Stomach (tissue), 9 donors: ENCODE results near the gene KPNA4. TPM values are rescaled to one million over a fixed set of nuclear protein-coding genes. Genes with fewer than 3 reads are reported as not detected.

Experiments used
- DNase-seq, 2 donors: peaks; one replicate each; pipeline versions ENCODE4 v3.0.0 to v3.0.0-alpha.2; 2013 to 2019
- H3K27ac ChIP-seq, 5 donors: fragments of 200-600 bp in 4 of 5; sonication (generic) in 4 of 5; one replicate each; pipeline ENCODE4 v1.5.1; 2013 to 2019; ENCODE audit warnings: mild to moderate bottlenecking in 1 of 5, moderate library complexity in 1 of 5
- H3K27me3 ChIP-seq, 3 donors: fragments of 200-600 bp; sonication (generic); one replicate each; pipeline ENCODE4 v1.5.1; 2017 to 2019; ENCODE audit warnings: mixed run types in 1 of 3
- H3K36me3 ChIP-seq, 4 donors: fragments of 200-600 bp; sonication (generic); 1 replicate in 3 of 4; 2 replicates in 1 of 4; pipeline ENCODE4 v1.5.1; 2016 to 2019
- H3K4me1 ChIP-seq, 4 donors: fragments of 200-600 bp; sonication (generic); one replicate each; pipeline ENCODE4 v1.5.1; 2016 to 2019
- H3K4me3 ChIP-seq, 4 donors: fragments of 200-600 bp; sonication (generic) in 3 of 4; one replicate each; pipeline ENCODE4 v1.5.1; 2016 to 2019; ENCODE audit warnings: mild to moderate bottlenecking in 1 of 4
- H3K9me3 ChIP-seq, 4 donors: fragments of 200-600 bp; sonication (generic); one replicate each; pipeline ENCODE4 v1.5.1; 2016 to 2019
- EP300 ChIP-seq: sonication (generic); formaldehyde crosslinking; IDR thresholded peaks from one replicate; pipeline ENCODE4 v1.6.1; 2017; ENCODE audit warnings: antibody characterized with exemption
- POLR2A ChIP-seq, 4 donors: fragments of 450-650 bp; IDR thresholded peaks; one replicate each; pipeline ENCODE4 v1.6.1; 2016; ENCODE audit warnings: antibody characterized with exemption in 4 of 4, control low read depth in 2 of 4, mild to moderate bottlenecking in 1 of 4, moderate library complexity in 1 of 4
- POLR2AphosphoS5 ChIP-seq, 3 donors: sonication (generic); formaldehyde crosslinking; IDR thresholded peaks; one replicate each; pipeline ENCODE4 v1.6.1; 2016; ENCODE audit warnings: antibody characterized with exemption in 3 of 3
- WGBS, 5 donors: extraction: QIAGEN DNeasy Blood & Tissue Kit in 3 of 5; methylation state at CpG; one replicate each; pipeline versions ENCODE4 v1.1.5 to v1.1.7; 2013 to 2018; 5-methylcytosine and 5-hydroxymethylcytosine counted together
- intact Hi-C: fragments of 100-400 bp; cut with DNase I; formaldehyde crosslinking; loops from one replicate; pipeline ENCODE4 v1.15.1; 2023; ENCODE audit warnings: low total_unique reads
- polyA plus RNA-seq, 3 donors: library from polyadenylated mRNA; stranded (reverse); fragments of 200-250 nt; gene quantifications; one replicate each; pipeline ENCODE4 v1.2.3, GENCODE V29; 2013
- total RNA-seq, 5 donors: library from RNA; depleted of rRNA; stranded (reverse); fragments of >200 nt; gene quantifications; one replicate each; pipeline versions ENCODE4 v1.1.0 to v1.2.3, GENCODE V29; 2014 to 2016
- TF ChIP-seq, protein P1 (sequence below), 7 experiments: fragments of 450-650 bp in 4 of 7; fragments of 200-600 bp in 3 of 7; sonication (generic) in 3 of 7; IDR thresholded peaks; one replicate each; pipeline ENCODE4 v1.5.1; 2016 to 2019; ENCODE audit warnings: antibody characterized with exemption in 7 of 7, control low read depth in 2 of 7, mild to moderate bottlenecking in 1 of 7
- donor health status: healthy with polysubstance abuse.
- donor health status: Bipolar disorder and iron deficiency.
- donor health status: healthy.

The KPNA4 gene
- total and polyA plus RNA-seq, 8 donors: 3.8 to 41.7 (median 16.1) TPM

DNA sequence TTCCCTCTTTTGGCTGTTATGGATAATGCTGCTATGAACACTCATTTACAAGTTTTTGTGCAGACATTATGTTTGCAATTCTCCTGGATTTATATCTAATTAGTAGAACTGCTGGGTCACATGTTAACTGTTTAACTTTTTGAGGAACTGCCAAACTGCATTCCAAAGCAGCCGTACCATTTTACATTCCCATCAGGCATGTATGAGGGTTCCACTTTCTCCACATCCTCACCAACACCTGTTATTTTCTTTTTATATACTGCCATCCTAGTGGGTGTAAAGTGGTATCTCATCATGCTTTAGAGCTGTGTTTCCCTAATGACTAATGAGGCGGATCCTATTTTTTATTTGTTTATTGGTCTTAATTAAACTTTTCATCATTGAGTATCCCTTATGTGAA lies 9.2 kb downstream of the KPNA4 start:
- no peaks in the 10 kb centered on the region for H3K36me3 ChIP-seq
- intact Hi-C loops: no loop called here
- 61 to 76% (median 67%) methylated on average over 2 of the region's 2 CpGs for WGBS, 5 donors
- H3K9me3 ChIP-seq: no peaks in the 10 kb centered on the region
- no peak for DNase-seq
- H3K27ac ChIP-seq: no peak overlapping the region
- H3K27me3 ChIP-seq: no peaks in the 10 kb centered on the region
- TF ChIP-seq EP300 (no peak), POLR2AphosphoS5 (IDR thresholded peaks at IDR 0.05) (no peak), POLR2A (IDR thresholded peaks at IDR 0.05) (no peak)
- TF ChIP-seq, protein P1, sequence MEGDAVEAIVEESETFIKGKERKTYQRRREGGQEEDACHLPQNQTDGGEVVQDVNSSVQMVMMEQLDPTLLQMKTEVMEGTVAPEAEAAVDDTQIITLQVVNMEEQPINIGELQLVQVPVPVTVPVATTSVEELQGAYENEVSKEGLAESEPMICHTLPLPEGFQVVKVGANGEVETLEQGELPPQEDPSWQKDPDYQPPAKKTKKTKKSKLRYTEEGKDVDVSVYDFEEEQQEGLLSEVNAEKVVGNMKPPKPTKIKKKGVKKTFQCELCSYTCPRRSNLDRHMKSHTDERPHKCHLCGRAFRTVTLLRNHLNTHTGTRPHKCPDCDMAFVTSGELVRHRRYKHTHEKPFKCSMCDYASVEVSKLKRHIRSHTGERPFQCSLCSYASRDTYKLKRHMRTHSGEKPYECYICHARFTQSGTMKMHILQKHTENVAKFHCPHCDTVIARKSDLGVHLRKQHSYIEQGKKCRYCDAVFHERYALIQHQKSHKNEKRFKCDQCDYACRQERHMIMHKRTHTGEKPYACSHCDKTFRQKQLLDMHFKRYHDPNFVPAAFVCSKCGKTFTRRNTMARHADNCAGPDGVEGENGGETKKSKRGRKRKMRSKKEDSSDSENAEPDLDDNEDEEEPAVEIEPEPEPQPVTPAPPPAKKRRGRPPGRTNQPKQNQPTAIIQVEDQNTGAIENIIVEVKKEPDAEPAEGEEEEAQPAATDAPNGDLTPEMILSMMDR (IDR thresholded peaks at IDR 0.05): no peak
- H3K4me1 ChIP-seq: peaks cover 14 to 80% (median 43%) of the 10 kb centered on the region in 4 donors
- no peak overlapping the region for H3K4me3 ChIP-seq

DNA sequence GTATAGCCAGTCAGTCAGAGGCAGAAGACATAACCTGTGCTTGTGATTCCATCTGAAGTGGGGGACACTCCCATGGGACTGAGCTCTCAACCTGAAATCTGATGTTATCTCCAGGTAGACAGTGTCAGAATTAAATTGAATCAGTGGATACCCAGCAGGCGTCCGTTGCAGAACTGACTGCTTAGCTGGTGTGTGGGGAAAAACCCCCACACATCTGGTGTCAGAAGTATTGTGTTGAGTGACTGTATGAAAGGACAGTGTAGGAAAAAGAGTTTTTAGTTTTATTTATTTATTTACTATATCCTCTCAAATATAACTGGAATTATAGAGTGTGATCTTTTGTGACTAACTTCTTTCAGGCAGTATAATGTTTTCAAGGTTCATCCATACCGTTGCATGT lies 10.4 kb downstream of the KPNA4 start:
- Histone ChIP-seq H3K36me3 (no peaks in the 10 kb centered on the region), H3K27me3 (no peaks in the 10 kb centered on the region), H3K9me3 (no peaks in the 10 kb centered on the region), H3K4me1 (peaks cover 12 to 68% (median 35%) of the 10 kb centered on the region in 4 donors), H3K27ac (no peak overlapping the region), H3K4me3 (no peak overlapping the region)
- intact Hi-C loops: no loop called here
- 88 to 97% (median 92%) methylated on average over 3 of the region's 3 CpGs for WGBS, 5 donors
- no peak for DNase-seq
- TF ChIP-seq POLR2A (IDR thresholded peaks at IDR 0.05) (no peak), POLR2AphosphoS5 (IDR thresholded peaks at IDR 0.05) (no peak), EP300 (no peak)
- TF ChIP-seq, protein P1 (IDR thresholded peaks at IDR 0.05): no peak

DNA sequence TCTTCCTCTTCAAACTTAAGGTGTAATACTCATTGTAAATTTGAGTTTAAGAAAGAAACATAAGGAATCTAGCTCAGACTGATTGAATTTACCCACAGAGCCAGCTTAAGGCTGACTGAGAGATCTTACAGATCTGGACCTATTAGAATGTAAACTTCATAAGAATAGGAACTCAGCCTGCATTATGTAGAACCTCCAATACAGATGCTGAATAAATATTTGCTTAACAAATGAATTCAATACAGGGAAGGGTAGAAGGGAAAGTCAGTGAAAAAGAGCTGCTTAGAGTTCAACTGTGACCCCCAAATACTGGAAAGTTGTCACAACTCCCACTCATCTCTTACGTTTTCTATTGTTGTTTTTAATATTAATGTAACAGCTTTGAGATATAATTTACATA lies 11.5 kb downstream of the KPNA4 start:
- DNase-seq: no peak
- H3K27me3 ChIP-seq: no peaks in the 10 kb centered on the region
- WGBS, 5 donors: 19 to 44% (median 26%) methylated on average over 1 of the region's 1 CpG
- H3K4me1 ChIP-seq: peaks cover 9 to 57% (median 28%) of the 10 kb centered on the region in 4 donors
- no peaks in the 10 kb centered on the region for H3K36me3 ChIP-seq
- no peaks in the 10 kb centered on the region for H3K9me3 ChIP-seq
- intact Hi-C loops: no loop called here
- H3K4me3 ChIP-seq: no peak overlapping the region
- H3K27ac ChIP-seq: no peak overlapping the region
- TF ChIP-seq POLR2AphosphoS5 (IDR thresholded peaks at IDR 0.05) (no peak), EP300 (no peak), POLR2A (IDR thresholded peaks at IDR 0.05) (no peak)
- TF ChIP-seq, protein P1 (IDR thresholded peaks at IDR 0.05): no peak

DNA sequence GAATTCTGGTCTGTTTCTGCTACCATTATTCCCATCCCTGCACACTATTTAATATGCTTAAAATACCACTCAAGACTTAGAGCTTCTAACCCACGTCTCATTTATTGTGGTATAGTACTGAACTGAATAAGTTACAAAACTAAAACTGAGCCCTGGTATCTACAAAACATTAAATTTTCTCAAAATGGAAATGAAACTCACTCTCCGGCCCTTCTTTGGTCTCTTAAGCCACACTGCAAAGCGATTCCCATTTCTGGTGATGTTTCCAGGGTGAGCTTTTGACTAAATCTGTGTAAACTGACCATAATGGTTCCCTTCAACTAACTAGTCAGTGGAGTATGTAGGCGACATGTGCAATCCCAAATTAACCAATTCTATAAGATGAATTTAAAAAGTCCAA lies 18.6 kb downstream of the KPNA4 start:
- Histone ChIP-seq H3K4me1 (peaks cover 0 to 63% (median 18%) of the 10 kb centered on the region in 4 donors), H3K9me3 (no peaks in the 10 kb centered on the region), H3K27ac (no peak overlapping the region), H3K36me3 (no peaks in the 10 kb centered on the region), H3K4me3 (no peak overlapping the region), H3K27me3 (no peaks in the 10 kb centered on the region)
- intact Hi-C loops: no loop called here
- WGBS, 5 donors: 84 to 92% (median 90%) methylated on average over 4 of the region's 4 CpGs
- TF ChIP-seq, protein P1 (IDR thresholded peaks at IDR 0.05): no peak
- TF ChIP-seq EP300 (no peak), POLR2AphosphoS5 (IDR thresholded peaks at IDR 0.05) (no peak), POLR2A (IDR thresholded peaks at IDR 0.05) (no peak)
- DNase-seq: no peak
